Fibroblast of lung (primary cell): Measurements from ENCODE around the gene IGF2. TPM values are rescaled to one million over a fixed set of nuclear protein-coding genes. Genes with fewer than 3 reads are reported as not detected.

Source experiments
- DNase-seq, 2 donors: peaks; one replicate each; pipeline versions ENCODE4 v3.0.0 to v3.0.0-alpha.2; 2010; ENCODE audit warnings: low read depth in 2 of 2
- H2AFZ ChIP-seq: 2 replicates; pipeline ENCODE4 v1.5.1; 2012; ENCODE audit warnings: low read length, control low read depth, inconsistent platforms
- H3K27ac ChIP-seq: 2 replicates; pipeline ENCODE4 v1.5.1; 2011; ENCODE audit warnings: low read length, control low read depth; ENCODE audit not compliant: insufficient read depth
- H3K27me3 ChIP-seq: 2 replicates; pipeline ENCODE4 v1.5.1; 2011; ENCODE audit warnings: mild to moderate bottlenecking, low read length; ENCODE audit not compliant: control insufficient read depth, insufficient read depth
- H3K36me3 ChIP-seq: 2 replicates; pipeline ENCODE4 v1.5.1; 2011; ENCODE audit warnings: low read length; ENCODE audit not compliant: control insufficient read depth, insufficient read depth
- H3K4me1 ChIP-seq: 2 replicates; pipeline ENCODE4 v1.5.1; 2011; ENCODE audit warnings: low read length; ENCODE audit not compliant: control insufficient read depth, insufficient read depth; ENCODE audit errors: extremely low read depth
- H3K4me2 ChIP-seq: 2 replicates; pipeline ENCODE4 v1.5.1; 2011; ENCODE audit warnings: low read length, control low read depth; ENCODE audit not compliant: insufficient read depth; ENCODE audit errors: extremely low read depth
- H3K4me3 ChIP-seq, 4 experiments: fragments of 200-600 bp in 1 of 4; sonication (generic) in 1 of 4; replicated peaks in 1 of 4; 2 replicates each; pipeline ENCODE4 v1.5.1; 2011 to 2016; ENCODE audit warnings: low read length in 4 of 4, low read depth in 3 of 4, mild to moderate bottlenecking in 3 of 4, control low read depth in 2 of 4, inconsistent platforms in 1 of 4, mixed read lengths in 1 of 4; ENCODE audit not compliant: insufficient read depth in 1 of 4; ENCODE audit errors: control extremely low read depth in 1 of 4
- H3K79me2 ChIP-seq: 2 replicates; pipeline ENCODE4 v1.5.1; 2012; ENCODE audit warnings: mild to moderate bottlenecking, low read length, inconsistent platforms; ENCODE audit not compliant: control insufficient read depth, insufficient read depth
- H3K9ac ChIP-seq: 2 replicates; pipeline ENCODE4 v1.5.1; 2011; ENCODE audit warnings: mild to moderate bottlenecking, low read length, control low read depth; ENCODE audit not compliant: insufficient read depth
- H3K9me3 ChIP-seq: 2 replicates; pipeline ENCODE4 v1.5.1; 2012; ENCODE audit warnings: low read depth, low read length; ENCODE audit not compliant: control insufficient read depth, insufficient read depth
- H4K20me1 ChIP-seq: 2 replicates; pipeline ENCODE4 v1.5.1; 2011; ENCODE audit warnings: low read length; ENCODE audit not compliant: control insufficient read depth, insufficient read depth; ENCODE audit errors: extremely low read depth
- CTCF ChIP-seq, 2 donors: IDR thresholded peaks in 1 of 2; conservative IDR thresholded peaks in 1 of 2; 1 replicate in 1 of 2; 2 replicates in 1 of 2; pipeline ENCODE4 v1.5.1; 2011 to 2012; ENCODE audit warnings: low read length in 2 of 2, control low read depth in 1 of 2, inconsistent platforms in 1 of 2, low read depth in 1 of 2, mild to moderate bottlenecking in 1 of 2
- EZH2 ChIP-seq: IDR thresholded peaks from 2 replicates; pipeline ENCODE4 v1.5.1; 2012; ENCODE audit warnings: low read length, control low read depth, mild to moderate bottlenecking; ENCODE audit errors: missing control alignments
- polyA plus RNA-seq, 2 donors: library from polyadenylated mRNA; depleted of rRNA in 1 of 2; stranded (reverse) in 1 of 2; unstranded in 1 of 2; fragments of >200 nt; gene quantifications; 2 replicates each; pipeline ENCODE4 v1.2.1, GENCODE V29; 2011 to 2012; ENCODE audit warnings: missing spikeins in 1 of 2
- total RNA-seq: library from RNA; depleted of rRNA; stranded (reverse); fragments of >200 nt; gene quantifications from 2 replicates; pipeline ENCODE4 v1.2.1, GENCODE V29; 2014

Gene IGF2
- total and polyA plus RNA-seq, 2 donors (not counting 1 experiment from before 2014, with no cell fraction given), result 0.08 to 0.17 TPM

DNA sequence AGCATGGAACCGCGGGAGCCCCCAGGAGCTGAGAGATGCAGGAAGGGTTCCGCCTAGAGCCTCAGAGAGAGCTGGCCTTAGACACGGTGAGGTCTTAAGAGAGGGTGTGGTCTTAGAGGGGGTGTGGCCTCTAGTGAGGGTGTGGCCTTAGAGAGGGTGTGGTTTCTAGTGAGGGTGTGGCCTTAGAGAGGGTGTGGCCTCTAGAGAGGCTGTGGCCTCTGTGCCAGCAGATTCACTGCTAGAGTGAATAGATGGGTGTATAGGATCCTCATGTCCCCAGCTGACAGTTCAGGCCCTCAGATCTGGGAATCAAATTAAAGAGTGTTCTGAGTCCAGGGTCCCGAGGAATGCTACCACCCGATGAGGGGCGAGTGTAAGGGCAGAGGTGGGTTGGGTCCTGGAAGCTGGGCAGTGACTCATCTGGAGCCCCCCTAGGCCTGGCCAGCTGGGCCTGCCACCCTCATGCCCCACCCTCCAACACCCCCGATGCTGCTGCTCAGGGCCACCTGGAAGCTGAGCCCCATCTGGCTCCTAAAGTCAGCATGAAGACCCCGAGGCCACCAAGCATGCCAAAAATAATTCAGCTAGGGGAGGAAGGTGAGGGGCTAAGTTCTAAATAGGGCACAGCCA, 49.5 kb downstream of the IGF2 start:
- DNase-seq, result peak; percentile 21 to 47

DNA sequence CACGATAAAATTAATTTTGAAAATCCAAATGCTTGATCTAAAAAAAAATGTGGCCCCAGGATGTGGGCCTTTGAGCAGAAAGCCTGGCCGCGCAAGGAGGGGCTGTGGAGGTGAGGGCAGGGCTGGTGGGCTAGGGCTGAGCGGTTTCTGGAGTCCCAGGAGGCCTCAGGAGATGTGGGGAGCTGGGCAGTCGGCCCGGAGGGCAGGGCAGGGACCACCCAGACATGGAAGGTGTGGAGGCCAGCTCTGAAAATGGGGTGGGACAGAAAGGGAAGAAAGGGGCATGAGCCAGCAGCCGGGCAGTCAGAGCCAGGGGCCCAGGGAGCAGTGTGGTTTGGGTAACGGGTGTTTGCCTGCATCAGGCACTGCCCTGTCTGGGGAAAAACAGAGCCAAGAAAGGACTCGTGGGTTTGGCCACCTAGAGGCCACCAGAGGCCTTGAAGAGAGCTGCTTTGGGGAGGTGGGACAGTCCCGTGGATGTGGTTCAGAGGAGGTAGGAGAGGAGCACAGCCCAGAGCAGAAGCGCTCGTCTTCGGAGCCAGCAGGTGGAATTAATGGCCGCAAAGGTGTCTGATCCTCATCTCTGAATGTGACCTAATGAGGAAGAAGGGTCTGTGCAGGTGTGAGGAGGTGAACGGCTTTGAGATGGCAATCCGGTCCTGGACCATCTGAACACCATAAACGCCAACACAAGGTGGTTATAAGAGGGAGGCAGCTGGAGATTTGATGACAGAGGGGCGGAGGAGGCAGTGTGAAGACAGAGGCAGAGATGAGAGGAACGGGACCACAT, 50.2 kb downstream of the IGF2 start:
- TF ChIP-seq CTCF (conservative IDR thresholded peaks at IDR 0.05 in 1 of 2, IDR thresholded peaks at IDR 0.05 in 1 of 2; ENCODE audit: low read depth in 1 of 2, low read length in 2 of 2) (no peak), EZH2 (no peak)
- Histone ChIP-seq H3K9me3 (no peaks in the 10 kb centered on the region), H2AFZ (no peak overlapping the region), H3K79me2 (no peaks in the 10 kb centered on the region), H3K36me3 (no peaks in the 10 kb centered on the region), H4K20me1 (no peaks in the 10 kb centered on the region), H3K4me3 (no peak overlapping the region), H3K27me3 (no peaks in the 10 kb centered on the region), H3K4me1 (no peaks in the 10 kb centered on the region), H3K4me2 (no peak overlapping the region), H3K27ac (no peak overlapping the region), H3K9ac (no peak overlapping the region)
- no peak for DNase-seq

More for the DNA sequence above, 49.5 kb downstream of the IGF2 start:
- no peaks in the 10 kb centered on the region for H3K27me3 ChIP-seq
- no peaks in the 10 kb centered on the region for H4K20me1 ChIP-seq
- no peaks in the 10 kb centered on the region for H3K36me3 ChIP-seq
- no peaks in the 10 kb centered on the region for H3K79me2 ChIP-seq
- H3K4me2 ChIP-seq, result no peak overlapping the region
- H3K4me3 ChIP-seq, result no peak overlapping the region
- no peak overlapping the region for H2AFZ ChIP-seq
- H3K4me1 ChIP-seq, result no peaks in the 10 kb centered on the region
- no peak overlapping the region for H3K27ac ChIP-seq
- no peak overlapping the region for H3K9ac ChIP-seq
- no peaks in the 10 kb centered on the region for H3K9me3 ChIP-seq
- TF ChIP-seq CTCF (conservative IDR thresholded peaks at IDR 0.05 in 1 of 2, IDR thresholded peaks at IDR 0.05 in 1 of 2; ENCODE audit: low read depth in 1 of 2, low read length in 2 of 2) (no peak), EZH2 (no peak)

- H3K79me2 ChIP-seq, result no peaks in the 10 kb centered on the region
- H3K4me1 ChIP-seq, result no peaks in the 10 kb centered on the region
- H3K9ac ChIP-seq, result no peak overlapping the region
- no peaks in the 10 kb centered on the region for H3K27me3 ChIP-seq
- no peaks in the 10 kb centered on the region for H3K36me3 ChIP-seq
- no peaks in the 10 kb centered on the region for H3K9me3 ChIP-seq
- H3K4me3 ChIP-seq, result no peak overlapping the region
- no peak for TF ChIP-seq EZH2
- no peak for TF ChIP-seq CTCF (conservative IDR thresholded peaks at IDR 0.05 in 1 of 2, IDR thresholded peaks at IDR 0.05 in 1 of 2; ENCODE audit: low read depth in 1 of 2, low read length in 2 of 2)
- H2AFZ ChIP-seq, result no peak overlapping the region
- no peak overlapping the region for H3K4me2 ChIP-seq
- H4K20me1 ChIP-seq, result no peaks in the 10 kb centered on the region
- no peak overlapping the region for H3K27ac ChIP-seq
- no peak for DNase-seq
Measured at GRCh38 chr11:2088284-2088683, 50.9 kb downstream of the IGF2 start.
